Measurements from ENCODE around the gene PTPRD. TPM values are rescaled to one million over a fixed set of nuclear protein-coding genes. Genes with fewer than 3 reads are reported as not detected.

Gene PTPRD
- total RNA-seq, 1 experiment from 2014 or later = 0.02 TPM

GRCh38 chr9:8890695-8891094 lies 1722.1 kb downstream of the PTPRD start:
- no peak overlapping the region for H3K9ac ChIP-seq (ENCODE audit: low read length)
- CTCF ChIA-PET = no interaction called here
- intact Hi-C loops (cut with micrococcal nuclease) = no loop called here

More at GRCh38 chr9:8890695-8891094, 1722.1 kb downstream of the PTPRD start:
- H3K27me3 ChIP-seq (ENCODE audit: insufficient read depth, low read length) = no peaks in the 10 kb centered on the region
- H2AFZ ChIP-seq (ENCODE audit: low read depth, low read length, poor library complexity, severe bottlenecking) = no peak overlapping the region
- no peaks in the 10 kb centered on the region for H3K36me3 ChIP-seq (ENCODE audit: control insufficient read depth in 1 of 2, insufficient read depth in 2 of 2, low read length in 2 of 2)
- H3K27ac ChIP-seq (ENCODE audit: low read depth, low read length) = no peak overlapping the region
- H4K20me1 ChIP-seq (ENCODE audit: insufficient read depth) = no peaks in the 10 kb centered on the region
- BruUV-seq (replicated peaks) = no TSS peak
- no peak for ATAC-seq
- TF ChIP-seq SP1 (IDR thresholded peaks at IDR 0.05; ENCODE audit: low read depth) (no peak), FOSL1 (IDR thresholded peaks at IDR 0.05; ENCODE audit: low read depth) (no peak), ELF1 (IDR thresholded peaks at IDR 0.05; ENCODE audit: borderline replicate concordance, low read depth) (no peak), SRF (IDR thresholded peaks at IDR 0.05; ENCODE audit: low read depth) (no peak), POLR2A (IDR thresholded peaks at IDR 0.05; ENCODE audit: borderline replicate concordance, extremely low read depth, insufficient read depth, insufficient read length) (no peak), TCF7L2 (IDR thresholded peaks at IDR 0.05; ENCODE audit: borderline replicate concordance, extremely low read depth, insufficient read depth, insufficient read length) (no peak), CEBPB (IDR thresholded peaks at IDR 0.05; ENCODE audit: low read depth) (no peak), RAD21 (IDR thresholded peaks at IDR 0.05; ENCODE audit: low read depth) (no peak), REST (IDR thresholded peaks at IDR 0.05; ENCODE audit: low read depth) (no peak), EGR1 (IDR thresholded peaks at IDR 0.05; ENCODE audit: low read depth) (no peak), EZH2phosphoT487 (IDR thresholded peaks at IDR 0.05; ENCODE audit: borderline replicate concordance) (no peak), MAX (IDR thresholded peaks at IDR 0.05) (no peak), CTCF (IDR thresholded peaks at IDR 0.05 in 2 of 3, conservative IDR thresholded peaks at IDR 0.05 in 1 of 3; ENCODE audit: borderline replicate concordance in 1 of 3, insufficient read depth in 1 of 3, low read depth in 2 of 3, low read length in 2 of 3) (no peak), JUND (IDR thresholded peaks at IDR 0.05) (no peak), ZBTB33 (IDR thresholded peaks at IDR 0.05; ENCODE audit: extremely low read depth, insufficient replicate concordance, low read length) (no peak), SIN3A (IDR thresholded peaks at IDR 0.05; ENCODE audit: low read depth) (no peak), EZH2 (IDR thresholded peaks at IDR 0.05) (no peak), CBX3 (IDR thresholded peaks at IDR 0.05; ENCODE audit: low read depth) (no peak), POLR2AphosphoS5 (IDR thresholded peaks at IDR 0.05; ENCODE audit: low read depth, low read length) (no peak)
- H3K79me2 ChIP-seq (ENCODE audit: insufficient read depth, low read length) = no peaks in the 10 kb centered on the region
- H3K9me2 ChIP-seq (ENCODE audit: insufficient read depth) = no peaks in the 10 kb centered on the region
- peaks cover 10 to 15% of the 10 kb centered on the region in 2 experiments; a peak in 2 of 4 replicates for H3K9me3 ChIP-seq (ENCODE audit: control insufficient read depth in 1 of 2, insufficient read depth in 1 of 2, low read depth in 1 of 2, low read length in 2 of 2)
- no peaks in the 10 kb centered on the region for H3K4me1 ChIP-seq (ENCODE audit: control insufficient read depth in 1 of 2, insufficient read depth in 2 of 2, low read length in 2 of 2)
- ChIA-PET RAD21 (ENCODE audit: low non-redundant PET in 1 of 2, low total read pairs in 2 of 2, uncharacterized antibody in 2 of 2, unreplicated experiment in 2 of 2) (no interaction called here), POLR2A (no interaction called here)
- no peak overlapping the region for H3K4me3 ChIP-seq (replicated peaks in 1 of 2; ENCODE audit: low read depth in 1 of 2, low read length in 2 of 2)
- no peak overlapping the region for H3K4me2 ChIP-seq (ENCODE audit: low read length)
- no peak for DNase-seq (ENCODE audit: low read depth, low spot score)
